ENCODE results near the gene CDK17. TPM values are rescaled to one million over a fixed set of nuclear protein-coding genes. Genes with fewer than 3 reads are reported as not detected.

The CDK17 gene
- total RNA-seq, 2 experiments from 2014 or later = 41.4 to 45.8 TPM

DNA sequence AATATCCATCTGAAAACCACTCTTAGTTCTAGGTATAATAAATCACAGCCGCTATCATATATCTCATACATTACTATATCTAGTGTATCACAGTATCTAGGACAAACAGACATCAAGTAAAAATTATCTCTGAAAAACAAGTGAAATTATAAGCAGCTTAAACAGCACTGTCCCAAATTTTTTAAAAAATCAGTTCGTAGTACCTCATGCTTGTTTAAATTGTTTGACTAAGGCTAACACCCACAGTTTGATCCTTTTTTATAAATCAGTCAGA lies 33.9 kb downstream of the CDK17 start:
- Mint-ChIP-seq H3K4me1 (ENCODE audit: low read depth) (peaks cover 69% of the 10 kb centered on the region), H3K9me3 (no peaks in the 10 kb centered on the region), H3K27me3 (ENCODE audit: low read depth) (no peaks in the 10 kb centered on the region), H3K27ac (no peak overlapping the region), H3K36me3 (ENCODE audit: low read depth) (peaks cover 5% of the 10 kb centered on the region), H3K4me3 (no peak overlapping the region)
- no peak for DNase-seq
- intact Hi-C loops (cut with micrococcal nuclease) = no loop called here
- CTCF ChIA-PET = interaction anchor here (0.6 kb wide), 1 partner anchor 14 kb away, joined by 4 read pairs; no protein-coding TSS in a partner anchor

DNA sequence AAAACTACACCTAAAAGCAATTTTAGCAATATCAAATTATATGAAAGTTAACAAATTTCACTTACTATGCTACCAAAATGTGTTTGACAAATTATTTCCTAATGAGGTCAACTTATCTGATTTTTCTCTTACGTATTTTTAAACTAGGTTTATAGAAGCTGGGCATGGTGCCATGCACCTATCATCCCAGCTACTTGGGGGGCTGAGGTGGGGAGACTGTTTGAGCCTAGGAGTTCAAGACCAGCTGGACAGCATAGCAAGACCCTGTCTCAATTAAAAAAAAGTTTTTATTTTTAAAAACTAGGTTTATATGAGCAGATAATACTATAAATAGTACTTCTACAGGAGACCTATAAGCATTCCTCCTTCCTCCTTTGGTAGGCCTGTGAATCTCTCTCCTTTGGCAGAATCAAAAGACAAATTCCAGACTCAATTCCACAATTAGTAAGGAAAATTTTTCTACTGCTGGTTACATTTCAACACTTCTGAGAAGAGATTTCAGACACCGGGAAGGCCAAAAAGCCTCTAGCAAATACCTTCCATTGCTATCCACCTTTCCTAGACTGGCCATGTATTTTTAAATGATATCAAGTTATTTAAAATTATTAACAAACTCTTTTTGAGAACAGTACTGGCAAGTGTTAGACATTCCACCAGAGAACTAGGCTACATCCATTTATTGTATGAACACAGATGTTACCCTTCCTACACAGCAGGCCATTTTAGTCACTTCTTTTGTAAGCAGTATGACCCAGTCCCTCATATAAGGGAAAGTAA lies 34.4 kb downstream of the CDK17 start:
- no peak overlapping the region for H3K4me3 Mint-ChIP-seq
- peaks cover 69% of the 10 kb centered on the region for H3K4me1 Mint-ChIP-seq (ENCODE audit: low read depth)
- H3K27ac Mint-ChIP-seq = no peak overlapping the region
- CTCF ChIA-PET = interaction anchor here (0.8 to 1.0 kb wide), 3 partner anchors 13 to 39 kb away, joined by 3 to 4 read pairs (median 3); no protein-coding TSS in a partner anchor
- H3K36me3 Mint-ChIP-seq (ENCODE audit: low read depth) = peaks cover 5% of the 10 kb centered on the region
- H3K27me3 Mint-ChIP-seq (ENCODE audit: low read depth) = no peaks in the 10 kb centered on the region
- intact Hi-C loops (cut with micrococcal nuclease) = no loop called here
- H3K9me3 Mint-ChIP-seq = no peaks in the 10 kb centered on the region
- DNase-seq = no peak

DNA sequence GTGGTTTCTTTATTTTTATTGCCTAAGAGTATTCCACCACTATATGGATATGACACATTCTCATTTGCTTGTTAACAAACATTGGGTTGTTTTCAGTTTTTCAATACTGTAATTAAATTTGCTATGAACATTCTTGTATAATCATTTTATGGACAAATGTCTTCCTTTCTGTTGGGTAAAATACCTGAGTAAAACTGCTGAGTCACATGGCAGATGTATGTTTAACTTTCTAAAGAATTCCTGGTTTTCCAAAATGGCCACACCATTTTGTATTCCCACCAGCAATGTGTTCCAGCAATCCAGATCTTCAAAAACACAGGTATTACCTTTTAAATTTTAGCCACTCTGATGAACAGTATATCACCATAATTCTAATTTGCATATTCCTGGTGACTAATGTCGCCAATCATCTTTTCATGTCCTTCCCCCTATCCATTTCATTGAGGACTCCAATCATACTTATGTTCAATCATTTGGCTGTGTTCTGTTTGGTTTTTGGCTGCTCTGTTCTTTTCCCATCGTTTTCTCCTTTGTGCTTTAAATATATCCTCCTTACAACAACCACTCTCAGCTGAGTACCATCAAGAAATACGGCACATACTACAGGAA lies 36.0 kb downstream of the CDK17 start:
- H3K36me3 Mint-ChIP-seq (ENCODE audit: low read depth) = peaks cover 2% of the 10 kb centered on the region
- peaks cover 75% of the 10 kb centered on the region for H3K4me1 Mint-ChIP-seq (ENCODE audit: low read depth)
- intact Hi-C loops (cut with micrococcal nuclease) = no loop called here

DNA sequence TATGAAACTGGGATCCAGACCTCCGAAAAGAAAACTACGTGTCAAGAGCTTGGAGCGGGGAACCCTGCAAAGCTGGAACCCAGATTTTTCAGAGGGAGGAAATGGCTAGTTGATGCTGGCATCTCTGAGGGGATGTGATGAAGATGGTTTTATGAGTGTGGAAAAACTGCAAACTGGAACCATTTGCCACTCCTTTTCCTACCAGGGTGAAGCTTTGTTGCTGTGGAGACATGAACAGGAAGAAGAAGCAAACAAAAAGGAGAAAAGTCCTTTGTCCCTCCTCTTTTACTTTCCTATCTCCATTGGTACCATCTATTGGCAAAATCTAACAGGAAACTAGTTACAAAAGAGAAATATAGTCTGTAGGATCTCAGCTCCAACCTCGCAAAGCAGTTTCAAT lies 39.2 kb downstream of the CDK17 start:
- DNase-seq = no peak
- Mint-ChIP-seq H3K27me3 (ENCODE audit: low read depth) (no peaks in the 10 kb centered on the region), H3K36me3 (ENCODE audit: low read depth) (no peaks in the 10 kb centered on the region), H3K4me3 (no peak overlapping the region), H3K9me3 (no peaks in the 10 kb centered on the region), H3K27ac (no peak overlapping the region), H3K4me1 (ENCODE audit: low read depth) (peaks cover 71% of the 10 kb centered on the region)
- intact Hi-C loops (cut with micrococcal nuclease) = loop anchor here (2.0 kb wide), 1 partner anchor 14 kb away; no protein-coding TSS in a partner anchor
- CTCF ChIA-PET = no interaction called here

More for the DNA sequence above, 36.0 kb downstream of the CDK17 start:
- no peak for DNase-seq
- Mint-ChIP-seq H3K9me3 (no peaks in the 10 kb centered on the region), H3K27me3 (ENCODE audit: low read depth) (no peaks in the 10 kb centered on the region), H3K4me3 (no peak overlapping the region), H3K27ac (peak overlapping the region; percentile 37)
- CTCF ChIA-PET = no interaction called here

DNA sequence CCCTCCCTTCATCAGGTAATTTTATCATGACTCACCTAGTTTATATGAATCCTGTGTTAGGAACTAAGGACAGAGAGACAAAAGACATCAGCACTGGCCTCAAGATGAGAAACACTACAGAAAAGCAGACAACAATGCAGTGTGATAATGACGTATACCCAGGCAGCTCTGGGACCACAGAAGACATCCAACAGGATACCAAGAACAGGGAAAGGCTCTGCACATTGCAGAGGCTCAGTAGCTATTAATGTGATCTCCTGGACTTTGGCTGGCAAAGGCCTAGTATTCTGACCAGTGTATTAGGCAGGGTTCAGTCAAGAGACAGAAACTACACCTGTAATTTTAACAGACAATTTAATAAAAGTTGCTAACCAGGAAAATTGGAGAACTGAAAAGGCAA lies 39.7 kb downstream of the CDK17 start:
- intact Hi-C loops (cut with micrococcal nuclease) = loop anchor here (1.0 to 2.0 kb wide), 2 partner anchors 8 to 14 kb away; no protein-coding TSS in a partner anchor
- H3K4me3 Mint-ChIP-seq = no peak overlapping the region
- H3K9me3 Mint-ChIP-seq = no peaks in the 10 kb centered on the region
- DNase-seq = no peak
- peaks cover 71% of the 10 kb centered on the region for H3K4me1 Mint-ChIP-seq (ENCODE audit: low read depth)
- H3K27me3 Mint-ChIP-seq (ENCODE audit: low read depth) = no peaks in the 10 kb centered on the region
- H3K36me3 Mint-ChIP-seq (ENCODE audit: low read depth) = no peaks in the 10 kb centered on the region
- H3K27ac Mint-ChIP-seq = peak overlapping the region; percentile 7
- CTCF ChIA-PET = interaction anchor here (1.0 to 1.4 kb wide), 2 partner anchors 13 to 15 kb away, joined by 3 read pairs; no protein-coding TSS in a partner anchor

DNA sequence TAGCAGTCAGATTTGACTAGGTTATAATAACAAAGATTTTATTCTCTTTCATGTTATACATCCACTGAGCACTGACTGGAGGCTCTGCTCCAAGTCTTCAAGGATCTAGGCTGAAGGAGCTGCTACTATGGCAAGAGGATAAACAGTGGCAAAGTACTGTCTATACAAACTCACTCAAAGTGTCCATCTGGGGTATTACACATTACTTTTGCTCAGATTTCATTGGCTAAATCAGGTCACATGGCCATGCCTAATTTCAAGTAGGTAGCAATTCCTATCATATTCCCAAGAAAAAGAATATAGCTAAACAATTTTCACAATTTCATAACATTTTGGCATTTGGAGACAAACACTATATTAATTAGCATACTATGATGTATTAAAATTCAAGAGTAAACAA lies 40.9 kb downstream of the CDK17 start:
- CTCF ChIA-PET = interaction anchor here (1.4 kb wide), 1 partner anchor 16 kb away, joined by 3 read pairs; no protein-coding TSS in a partner anchor
- Mint-ChIP-seq H3K4me3 (no peak overlapping the region), H3K27ac (no peak overlapping the region), H3K27me3 (ENCODE audit: low read depth) (no peaks in the 10 kb centered on the region), H3K9me3 (no peaks in the 10 kb centered on the region), H3K36me3 (ENCODE audit: low read depth) (no peaks in the 10 kb centered on the region), H3K4me1 (ENCODE audit: low read depth) (peaks cover 75% of the 10 kb centered on the region)
- no peak for DNase-seq
- intact Hi-C loops (cut with micrococcal nuclease) = no loop called here

DNA sequence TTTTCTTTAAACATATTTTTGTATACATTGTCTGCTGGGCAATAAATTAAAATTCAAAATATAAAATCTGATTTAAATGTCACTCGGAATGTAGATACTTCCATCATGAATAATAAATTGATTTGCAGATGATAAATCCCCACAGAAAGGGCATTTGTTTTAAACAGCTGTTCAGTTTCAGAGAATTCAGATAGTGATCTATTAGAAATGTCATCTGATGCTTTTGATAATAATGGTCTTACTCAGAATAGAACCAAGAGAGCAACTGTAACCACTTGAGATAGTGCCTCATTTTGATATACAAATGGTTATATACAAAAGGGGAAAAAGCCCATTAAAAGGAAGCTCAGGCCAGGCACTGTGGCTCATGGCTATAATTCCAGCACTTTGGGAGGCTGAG lies 43.4 kb downstream of the CDK17 start:
- H3K4me1 Mint-ChIP-seq (ENCODE audit: low read depth) = peaks cover 80% of the 10 kb centered on the region
- intact Hi-C loops (cut with micrococcal nuclease) = loop anchor here (1.0 kb wide), 1 partner anchor 34 kb away; no protein-coding TSS in a partner anchor
- no peak overlapping the region for H3K4me3 Mint-ChIP-seq
- no peaks in the 10 kb centered on the region for H3K9me3 Mint-ChIP-seq
- no peaks in the 10 kb centered on the region for H3K27me3 Mint-ChIP-seq (ENCODE audit: low read depth)
- DNase-seq = no peak
- H3K27ac Mint-ChIP-seq = no peak overlapping the region
- no peaks in the 10 kb centered on the region for H3K36me3 Mint-ChIP-seq (ENCODE audit: low read depth)
- CTCF ChIA-PET = interaction anchor here (0.8 kb wide), 1 partner anchor 42 kb away, joined by 3 read pairs; no protein-coding TSS in a partner anchor

DNA sequence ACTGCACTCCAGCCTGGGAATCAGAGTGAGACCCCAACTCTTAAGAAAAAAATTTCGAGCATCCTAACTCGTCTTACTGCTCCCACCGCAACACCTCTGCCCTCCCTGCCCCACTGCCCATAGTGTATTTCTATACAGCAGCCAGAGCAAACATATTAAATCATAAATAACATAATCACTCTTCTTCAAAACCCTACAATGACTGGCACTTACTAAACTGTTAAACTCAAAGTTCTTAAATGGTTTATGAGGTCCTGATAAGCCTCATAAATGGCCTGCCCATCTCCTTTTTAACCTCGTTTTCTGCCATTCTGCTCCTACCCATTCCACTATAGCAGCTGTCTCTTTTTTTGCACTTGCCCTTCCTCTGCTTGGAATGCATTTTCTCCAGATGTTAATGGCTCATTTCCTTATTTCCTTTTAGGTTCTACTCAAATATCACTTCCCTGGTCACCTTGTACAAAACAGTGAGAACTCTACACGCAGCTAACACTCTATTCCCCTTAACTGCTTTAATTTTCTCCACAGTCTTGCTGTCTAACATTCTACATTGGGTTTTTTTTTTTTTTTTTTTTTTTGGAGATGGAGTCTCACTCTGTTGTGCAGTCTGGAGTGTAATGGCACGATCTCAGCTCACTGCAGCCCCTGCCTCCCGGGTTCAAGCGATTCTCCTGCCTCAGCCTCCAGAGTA lies 45.2 kb downstream of the CDK17 start:
- H3K4me3 Mint-ChIP-seq = no peak overlapping the region
- H3K27me3 Mint-ChIP-seq (ENCODE audit: low read depth) = no peaks in the 10 kb centered on the region
- H3K27ac Mint-ChIP-seq = no peak overlapping the region
- peaks cover 76% of the 10 kb centered on the region for H3K4me1 Mint-ChIP-seq (ENCODE audit: low read depth)
- intact Hi-C loops (cut with micrococcal nuclease) = loop anchor here (1.0 kb wide), 1 partner anchor 8 kb away; no protein-coding TSS in a partner anchor
- CTCF ChIA-PET = no interaction called here
- no peaks in the 10 kb centered on the region for H3K9me3 Mint-ChIP-seq
- H3K36me3 Mint-ChIP-seq (ENCODE audit: low read depth) = no peaks in the 10 kb centered on the region
- DNase-seq = no peak

DNA sequence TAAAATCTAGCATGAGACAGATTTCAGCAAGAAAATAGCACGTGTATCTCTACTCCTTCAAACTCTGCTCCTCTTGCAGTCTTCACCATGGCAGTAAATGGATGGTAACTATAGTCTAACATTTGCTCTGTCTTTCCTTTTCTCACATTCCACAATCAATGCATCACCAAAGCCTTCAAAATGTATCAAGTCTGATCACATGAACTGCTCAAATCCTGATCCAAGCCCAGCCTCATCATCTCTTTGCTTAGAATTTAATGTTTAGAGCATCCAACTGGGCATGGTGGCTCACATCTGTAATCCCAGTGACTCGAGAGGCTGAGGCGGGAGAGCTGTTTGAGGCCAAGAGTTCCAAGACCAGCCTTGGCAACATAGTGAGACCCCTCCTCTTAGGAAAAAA lies 45.9 kb downstream of the CDK17 start:
- CTCF ChIA-PET = interaction anchor here (0.6 kb wide), 1 partner anchor 162 kb away, joined by 4 read pairs; no protein-coding TSS in a partner anchor
- Mint-ChIP-seq H3K27me3 (ENCODE audit: low read depth) (no peaks in the 10 kb centered on the region), H3K4me1 (ENCODE audit: low read depth) (peaks cover 74% of the 10 kb centered on the region), H3K27ac (no peak overlapping the region), H3K9me3 (no peaks in the 10 kb centered on the region), H3K4me3 (no peak overlapping the region), H3K36me3 (ENCODE audit: low read depth) (no peaks in the 10 kb centered on the region)
- DNase-seq = no peak
- intact Hi-C loops (cut with micrococcal nuclease) = no loop called here

DNA sequence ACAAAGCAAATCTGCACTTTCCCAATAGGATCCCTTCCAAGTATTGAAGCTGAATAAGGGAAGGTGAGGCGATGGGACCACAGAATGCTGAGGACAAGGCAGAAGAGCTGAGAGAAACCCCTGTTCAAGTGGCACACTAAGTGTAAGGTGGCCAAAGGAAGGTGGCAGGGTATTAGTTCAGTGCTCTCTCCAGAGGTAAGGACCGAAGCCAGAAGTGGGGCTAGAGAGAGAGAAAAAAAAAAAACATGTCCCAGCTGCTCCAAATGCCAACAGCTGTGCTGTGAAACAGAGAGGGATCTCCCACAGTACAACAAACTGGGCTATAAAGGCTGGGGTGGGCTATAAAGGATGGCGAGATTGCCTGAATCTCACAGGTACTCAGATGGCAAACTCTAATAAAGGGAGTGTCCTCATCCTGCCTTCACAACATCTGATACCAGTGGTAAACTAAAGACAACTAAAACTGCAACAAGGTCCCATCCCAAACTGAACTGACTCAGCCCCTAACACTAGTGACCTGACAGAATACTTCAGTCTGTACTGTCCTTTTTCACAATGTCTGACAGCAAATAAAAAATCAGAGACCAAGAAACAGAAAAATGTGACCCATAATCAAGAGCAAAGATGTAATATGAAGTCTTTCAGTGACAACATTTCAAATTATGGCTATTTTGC lies 47.9 kb downstream of the CDK17 start:
- no peak for DNase-seq
- CTCF ChIA-PET = interaction anchor here (0.7 to 1.4 kb wide), 2 partner anchors 47 to 307 kb away, joined by 3 to 4 read pairs; no protein-coding TSS in a partner anchor
- H3K36me3 Mint-ChIP-seq (ENCODE audit: low read depth) = no peaks in the 10 kb centered on the region
- no peak overlapping the region for H3K4me3 Mint-ChIP-seq
- peaks cover 75% of the 10 kb centered on the region for H3K4me1 Mint-ChIP-seq (ENCODE audit: low read depth)
- H3K9me3 Mint-ChIP-seq = no peaks in the 10 kb centered on the region
- no peak overlapping the region for H3K27ac Mint-ChIP-seq
- H3K27me3 Mint-ChIP-seq (ENCODE audit: low read depth) = no peaks in the 10 kb centered on the region
- intact Hi-C loops (cut with micrococcal nuclease) = loop anchor here (1.0 to 2.0 kb wide), 2 partner anchors 8 to 47 kb away; no protein-coding TSS in a partner anchor

DNA sequence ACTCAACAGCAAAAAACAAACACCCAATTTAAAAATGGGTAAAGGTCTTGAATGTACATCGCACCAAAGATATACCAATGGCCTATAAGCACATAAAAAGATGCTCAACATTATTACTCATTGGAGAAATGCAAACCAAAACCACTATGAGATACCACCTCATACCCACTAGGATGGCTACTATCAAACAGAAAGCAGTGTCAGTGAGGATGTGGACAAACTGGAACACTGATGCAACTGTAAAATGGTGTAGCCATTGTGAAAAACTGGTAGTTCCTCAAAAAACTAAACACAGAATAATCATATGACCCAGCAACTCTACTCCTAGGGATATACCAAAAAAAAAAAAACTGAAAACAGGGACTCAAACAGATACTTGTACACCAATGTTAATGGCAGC lies 49.3 kb downstream of the CDK17 start:
- intact Hi-C loops (cut with micrococcal nuclease) = no loop called here
- Mint-ChIP-seq H3K27ac (peak overlapping the region; percentile 78), H3K4me1 (ENCODE audit: low read depth) (peaks cover 73% of the 10 kb centered on the region), H3K9me3 (no peaks in the 10 kb centered on the region), H3K27me3 (ENCODE audit: low read depth) (no peaks in the 10 kb centered on the region), H3K4me3 (no peak overlapping the region), H3K36me3 (ENCODE audit: low read depth) (peaks cover 3% of the 10 kb centered on the region)
- CTCF ChIA-PET = no interaction called here
- DNase-seq = no peak
